HL-60 (cell line): ENCODE data around the gene FBXW4.

Experiments
- DNase-seq, 2 experiments: peaks; one replicate each; pipeline ENCODE4 v3.0.0-alpha.2; 2010 to 2020; ENCODE audit warnings: low read depth in 1 of 2, low spot score in 1 of 2
- H3K27ac ChIP-seq: fragments of 250-450 bp; sonication (Bioruptor Pico); replicated peaks from 2 replicates; pipeline ENCODE4 v1.5.1; 2020; ENCODE audit warnings: mild to moderate bottlenecking, moderate library complexity
- H3K27me3 ChIP-seq: fragments of 250-450 bp; sonication (Bioruptor Pico); 2 replicates; pipeline ENCODE4 v1.5.1; 2021; ENCODE audit warnings: mild to moderate bottlenecking, moderate library complexity; ENCODE audit not compliant: insufficient read depth, poor library complexity, severe bottlenecking
- H3K4me3 ChIP-seq: replicated peaks from 2 replicates; pipeline ENCODE4 v1.5.1; 2011; ENCODE audit warnings: mild to moderate bottlenecking, control low read depth, low read length; ENCODE audit not compliant: insufficient read depth
- CTCF ChIP-seq: IDR thresholded peaks from one replicate; pipeline ENCODE4 v1.5.1; 2011; ENCODE audit warnings: low read length, control low read depth, inconsistent platforms; ENCODE audit not compliant: insufficient read depth
- GABPA ChIP-seq: IDR thresholded peaks from 2 replicates; pipeline ENCODE4 v1.6.1; 2012; ENCODE audit warnings: low read depth
- POLR2AphosphoS5 ChIP-seq: IDR thresholded peaks from 2 replicates; pipeline ENCODE4 v1.6.1; 2012; ENCODE audit warnings: low read depth
- REST ChIP-seq: IDR thresholded peaks from 2 replicates; pipeline ENCODE4 v1.6.1; 2012; ENCODE audit warnings: low read depth; ENCODE audit not compliant: insufficient replicate concordance
- SPI1 ChIP-seq: IDR thresholded peaks from 2 replicates; pipeline ENCODE4 v1.6.1; 2012; ENCODE audit warnings: low read depth, mild to moderate bottlenecking, borderline replicate concordance

FBXW4 gene

GRCh38 chr10:101724446-101724845 is 29.5 kb upstream of the FBXW4 start:
- H3K27me3 ChIP-seq, result peaks cover 3% of the 10 kb centered on the region
- H3K4me3 ChIP-seq, result no peak overlapping the region
- no peak overlapping the region for H3K27ac ChIP-seq
- DNase-seq, result no peak
- TF ChIP-seq CTCF (no peak), REST (no peak), GABPA (no peak), POLR2AphosphoS5 (no peak), SPI1 (no peak)

- Histone ChIP-seq H3K27ac (no peak overlapping the region), H3K4me3 (no peak overlapping the region), H3K27me3 (peaks cover 3% of the 10 kb centered on the region)
- no peak for DNase-seq
- TF ChIP-seq POLR2AphosphoS5 (no peak), CTCF (no peak), GABPA (no peak), REST (no peak), SPI1 (no peak)
Measured at GRCh38 chr10:101723176-101723575, 28.2 kb upstream of the FBXW4 start.

DNA sequence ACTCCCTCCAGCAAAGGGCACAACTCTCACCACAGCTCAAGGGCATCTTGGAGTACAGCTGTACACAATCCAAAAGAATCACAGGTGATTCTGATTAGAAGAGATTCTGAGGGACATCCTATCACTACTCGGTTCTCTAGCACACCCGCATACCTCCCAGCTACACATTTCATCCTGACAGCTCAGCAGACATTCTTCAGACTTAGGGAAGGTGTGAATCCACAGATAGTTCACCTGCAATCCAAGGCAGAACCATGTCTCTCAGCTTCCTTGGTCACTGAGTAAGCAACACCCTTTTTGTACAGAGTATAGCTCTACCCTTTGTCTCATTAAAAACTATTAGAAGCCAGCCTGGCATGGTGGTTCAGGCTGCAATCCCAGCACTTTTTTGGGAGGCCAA is 26.8 kb upstream of the FBXW4 start:
- H3K27ac ChIP-seq, result no peak overlapping the region
- TF ChIP-seq REST, result no peak
- TF ChIP-seq CTCF, result no peak
- TF ChIP-seq GABPA, result no peak
- TF ChIP-seq SPI1, result no peak
- no peak for TF ChIP-seq POLR2AphosphoS5
- peaks cover 3% of the 10 kb centered on the region for H3K27me3 ChIP-seq
- no peak overlapping the region for H3K4me3 ChIP-seq
- no peak for DNase-seq
